Neural cell (in vitro differentiated cells): ENCODE results near the gene MRPL43.

ENCODE experiments used
- CTCF ChIP-seq: fragments of 450-650 bp; IDR thresholded peaks from 2 replicates; pipeline ENCODE4 v1.5.1; 2014; ENCODE audit warnings: antibody characterized with exemption, mild to moderate bottlenecking, moderate library complexity; ENCODE audit not compliant: poor library complexity, severe bottlenecking
- EZH2 ChIP-seq: fragments of 200-600, 300-800 bp; shearing (Covaris generic), sonication (generic); IDR thresholded peaks from 2 replicates; pipeline ENCODE4 v1.6.1; 2014; ENCODE audit warnings: antibody characterized with exemption, low read length, borderline replicate concordance, mild to moderate bottlenecking; ENCODE audit not compliant: insufficient read depth, poor library complexity, severe bottlenecking
- POLR2AphosphoS5 ChIP-seq: IDR thresholded peaks from 2 replicates; pipeline ENCODE4 v1.6.1; 2012
- TAF1 ChIP-seq: IDR thresholded peaks from 2 replicates; pipeline ENCODE4 v1.6.1; 2012; ENCODE audit warnings: low read depth

DNA sequence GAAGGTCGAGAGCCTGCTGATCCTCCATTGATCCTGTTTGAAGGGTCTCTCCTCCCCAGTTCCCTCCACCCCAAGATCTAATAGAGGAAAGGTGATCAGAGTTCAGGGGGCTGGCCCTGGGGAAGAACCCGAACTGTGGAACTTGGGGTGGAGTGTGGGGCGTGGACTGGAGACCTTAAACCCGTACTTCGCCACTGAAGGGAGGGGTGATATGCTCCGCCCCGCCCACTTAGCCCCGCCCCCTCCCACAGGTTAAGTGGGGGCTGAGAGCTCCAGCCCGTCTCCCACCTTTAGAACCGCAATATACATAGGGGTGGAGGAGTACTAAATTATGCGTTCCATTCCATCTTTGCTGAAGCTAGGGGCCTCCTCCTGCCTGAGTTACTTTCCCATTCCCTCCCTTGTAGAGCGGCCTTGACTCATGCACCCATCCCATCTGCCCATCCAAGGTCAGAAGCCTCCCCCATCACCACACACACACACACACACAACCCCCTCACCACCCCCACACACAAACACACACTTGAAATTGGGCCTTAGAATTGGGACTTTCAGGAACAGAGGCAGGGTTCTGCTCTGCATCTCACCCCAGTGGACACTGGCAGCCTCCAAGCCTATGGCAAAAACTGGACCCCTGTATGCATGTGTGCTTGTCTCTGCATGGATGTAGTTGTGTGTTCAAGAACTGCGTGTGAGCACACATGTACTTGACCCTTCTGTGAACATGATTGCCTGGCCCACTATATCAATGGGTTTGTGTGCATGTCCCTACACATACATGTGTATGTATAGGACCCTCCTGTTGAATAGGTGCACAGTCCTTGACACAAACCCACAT lies 17.0 kb downstream of the MRPL43 start:
- TF ChIP-seq CTCF = no peak
- no peak for TF ChIP-seq TAF1
- no peak for TF ChIP-seq POLR2AphosphoS5
- TF ChIP-seq EZH2 = no peak
